ENCODE results near the gene TPI1. TPM values are rescaled to one million over a fixed set of nuclear protein-coding genes. Genes with fewer than 3 reads are reported as not detected.
"Not testable (repeated sequence)": the region's sequence is repeated elsewhere in the genome, so short reads cannot be mapped to it uniquely, and the experiment has no call there.

TPI1 gene
- total RNA-seq, 2 experiments from 2014 or later, result 918 to 1,035 TPM

DNA sequence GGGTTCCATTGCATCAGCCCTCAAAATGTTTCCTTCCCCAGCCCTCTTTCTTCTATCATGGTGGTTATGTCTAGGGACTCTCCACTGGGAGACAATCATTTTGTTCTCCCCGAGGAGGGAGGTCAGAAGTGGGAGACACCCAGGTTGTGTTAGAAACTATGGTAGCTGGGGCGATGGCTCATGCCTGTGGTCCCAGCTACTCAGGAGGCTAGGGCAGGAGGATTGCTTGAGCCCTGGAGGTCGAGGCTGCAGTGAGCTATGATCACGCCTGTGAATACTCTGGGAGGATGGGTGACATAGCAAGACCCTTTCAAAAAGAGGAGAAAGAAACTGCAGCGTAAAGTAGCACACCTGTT is 24.3 kb downstream of the TPI1 start:
- Mint-ChIP-seq H3K27me3 (no peaks in the 10 kb centered on the region), H3K4me1 (peaks cover 29% of the 10 kb centered on the region), H3K4me3 (peak overlapping the region; percentile 82), H3K36me3 (ENCODE audit: low read depth) (peaks cover 10% of the 10 kb centered on the region), H3K27ac (peak overlapping the region; percentile 92), H3K9me3 (no peaks in the 10 kb centered on the region)
- POLR2A ChIA-PET, result interaction anchor here (0.6 to 1.6 kb wide), 6 partner anchors 17 to 129 kb away, joined by 3 to 10 read pairs (median 5); partner anchors contain the start of genes C12orf57, RNU7-1, SPSB2 and USP5
- no peak for DNase-seq
- CTCF ChIA-PET, result interaction anchor here (0.6 to 4.0 kb wide), 42 partner anchors 8 to 440 kb away, joined by 3 to 42 read pairs (median 6); partner anchors contain the start of genes ATN1, C12orf57, C1RL and CDCA3

DNA sequence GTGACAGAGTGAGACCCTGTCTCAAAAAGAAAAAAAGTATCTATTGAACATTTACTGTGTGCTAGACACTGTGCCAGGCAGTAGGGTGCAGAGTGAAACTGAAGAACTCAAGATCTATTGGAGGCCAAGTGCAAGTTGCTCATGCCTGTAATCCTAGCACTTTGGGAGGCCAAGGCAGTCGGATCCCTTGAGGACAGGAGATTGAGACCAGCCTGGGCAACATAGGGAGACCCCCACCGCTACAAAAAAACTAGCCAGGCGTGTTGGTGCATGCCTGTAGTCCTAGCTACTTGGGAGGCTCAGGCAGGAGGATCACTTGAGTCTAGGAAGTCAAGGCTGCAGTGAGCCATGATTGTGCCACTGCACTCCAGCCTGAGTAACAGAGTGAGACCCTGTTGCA is 25.4 kb downstream of the TPI1 start:
- DNase-seq, H3K27me3 Mint-ChIP-seq, H3K9me3 Mint-ChIP-seq, H3K27ac Mint-ChIP-seq, POLR2A ChIA-PET: not testable (repeated sequence)
- peaks cover 10% of the 10 kb centered on the region for H3K36me3 Mint-ChIP-seq (ENCODE audit: low read depth)
- H3K4me1 Mint-ChIP-seq, result peaks cover 29% of the 10 kb centered on the region
- H3K4me3 Mint-ChIP-seq, result peak overlapping the region; percentile 82
- CTCF ChIA-PET, result interaction anchor here (2.0 to 4.0 kb wide), 6 partner anchors 10 to 33 kb away, joined by 17 to 42 read pairs (median 24); partner anchors contain the start of genes LRRC23 and SPSB2

DNA sequence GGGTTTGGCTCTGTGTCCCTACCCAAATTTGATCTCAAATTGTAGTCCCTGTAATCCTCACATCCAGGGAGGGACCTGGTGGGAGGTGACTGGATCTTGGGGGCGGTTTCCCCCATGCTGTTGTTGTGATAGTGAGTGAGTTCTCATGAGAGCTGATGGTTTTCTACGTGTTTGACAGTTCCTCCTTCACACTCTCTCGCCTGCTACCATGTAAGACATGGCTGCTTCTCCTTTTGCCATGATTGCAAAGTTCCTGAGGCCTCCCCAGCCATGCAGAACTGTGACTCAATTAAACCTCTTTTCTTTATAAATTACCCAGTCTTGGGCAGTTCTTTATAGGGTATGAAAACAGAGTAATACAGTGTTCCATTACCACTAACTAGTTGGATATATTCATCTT is 27.0 kb downstream of the TPI1 start:
- no peak overlapping the region for H3K27ac Mint-ChIP-seq
- H3K27me3 Mint-ChIP-seq, result no peaks in the 10 kb centered on the region
- ChIA-PET CTCF (interaction anchor here (0.6 to 4.0 kb wide), 3 partner anchors 8 to 172 kb away, joined by 3 to 25 read pairs (median 7); partner anchors contain the start of gene SPSB2), POLR2A (no interaction called here)
- no peaks in the 10 kb centered on the region for H3K9me3 Mint-ChIP-seq
- peaks cover 26% of the 10 kb centered on the region for H3K4me1 Mint-ChIP-seq
- H3K36me3 Mint-ChIP-seq (ENCODE audit: low read depth), result peaks cover 10% of the 10 kb centered on the region
- no peak for DNase-seq
- H3K4me3 Mint-ChIP-seq, result no peak overlapping the region

DNA sequence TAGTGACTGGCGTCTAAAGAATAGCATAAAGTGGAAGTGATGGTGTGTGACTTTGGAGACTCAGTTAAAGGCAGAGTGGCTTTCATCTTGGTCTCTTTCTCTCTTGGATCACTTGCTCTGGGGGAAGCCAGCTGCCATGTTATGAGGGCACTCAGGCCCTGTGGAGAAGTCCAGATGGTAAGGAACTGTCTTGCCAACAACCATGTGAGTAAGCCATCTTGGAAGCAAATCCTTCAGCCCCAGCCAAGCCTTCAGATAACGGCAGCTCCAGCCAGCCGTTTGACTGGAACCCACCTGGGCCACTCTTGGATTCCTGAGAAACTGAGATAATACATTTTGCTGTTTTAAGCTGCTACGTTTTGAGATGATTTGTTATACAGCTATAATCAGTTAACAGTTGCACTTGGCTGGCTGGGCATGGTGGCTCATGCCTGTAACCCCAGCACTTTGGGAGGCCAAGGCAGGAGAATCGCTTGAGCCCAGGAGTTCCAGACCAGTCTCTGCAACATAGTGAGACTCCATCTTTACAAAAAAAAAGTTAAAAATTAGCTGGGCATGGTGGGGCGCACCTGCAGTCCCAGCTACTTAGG is 29.6 kb downstream of the TPI1 start:
- H3K4me1 Mint-ChIP-seq, result peaks cover 19% of the 10 kb centered on the region
- H3K4me3 Mint-ChIP-seq, result no peak overlapping the region
- no peaks in the 10 kb centered on the region for H3K27me3 Mint-ChIP-seq
- H3K9me3 Mint-ChIP-seq, result no peaks in the 10 kb centered on the region
- no peak for DNase-seq
- H3K36me3 Mint-ChIP-seq (ENCODE audit: low read depth), result peaks cover 2% of the 10 kb centered on the region
- POLR2A ChIA-PET, result interaction anchor here (0.7 kb wide), 1 partner anchor 426 kb away, joined by 10 read pairs; no protein-coding TSS in a partner anchor
- H3K27ac Mint-ChIP-seq, result no peak overlapping the region
- CTCF ChIA-PET, result interaction anchor here (0.7 to 2.1 kb wide), 4 partner anchors 24 to 41 kb away, joined by 3 to 9 read pairs (median 4); partner anchors contain the start of gene SPSB2

DNA sequence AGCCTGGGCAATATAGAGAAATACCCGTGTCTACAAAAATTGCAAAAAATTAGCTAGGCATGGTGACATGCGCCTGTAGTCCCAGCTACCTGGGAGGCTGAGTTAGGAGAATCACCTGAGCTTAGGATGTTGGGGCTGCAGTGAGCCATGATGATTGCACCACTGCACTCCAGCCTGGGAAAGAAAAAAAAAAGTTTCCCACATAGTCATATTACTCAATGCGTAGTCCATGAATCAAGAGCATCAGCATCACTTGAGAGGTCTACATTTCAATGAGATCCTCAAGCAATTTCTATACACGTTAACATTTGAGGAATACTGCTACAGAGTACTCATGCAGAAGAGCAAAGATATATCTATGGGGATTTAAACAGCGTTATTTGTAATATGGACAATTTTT is 32.1 kb downstream of the TPI1 start:
- no peak overlapping the region for H3K4me3 Mint-ChIP-seq
- H3K36me3 Mint-ChIP-seq (ENCODE audit: low read depth), result no peaks in the 10 kb centered on the region
- ChIA-PET CTCF (interaction anchor here (0.8 to 2.4 kb wide), 3 partner anchors 8 to 57 kb away, joined by 3 to 17 read pairs (median 9); no protein-coding TSS in a partner anchor), POLR2A (no interaction called here)
- no peak for DNase-seq
- H3K27ac Mint-ChIP-seq, result no peak overlapping the region
- H3K9me3 Mint-ChIP-seq, result no peaks in the 10 kb centered on the region
- H3K4me1 Mint-ChIP-seq, result peaks cover 12% of the 10 kb centered on the region
- no peaks in the 10 kb centered on the region for H3K27me3 Mint-ChIP-seq

DNA sequence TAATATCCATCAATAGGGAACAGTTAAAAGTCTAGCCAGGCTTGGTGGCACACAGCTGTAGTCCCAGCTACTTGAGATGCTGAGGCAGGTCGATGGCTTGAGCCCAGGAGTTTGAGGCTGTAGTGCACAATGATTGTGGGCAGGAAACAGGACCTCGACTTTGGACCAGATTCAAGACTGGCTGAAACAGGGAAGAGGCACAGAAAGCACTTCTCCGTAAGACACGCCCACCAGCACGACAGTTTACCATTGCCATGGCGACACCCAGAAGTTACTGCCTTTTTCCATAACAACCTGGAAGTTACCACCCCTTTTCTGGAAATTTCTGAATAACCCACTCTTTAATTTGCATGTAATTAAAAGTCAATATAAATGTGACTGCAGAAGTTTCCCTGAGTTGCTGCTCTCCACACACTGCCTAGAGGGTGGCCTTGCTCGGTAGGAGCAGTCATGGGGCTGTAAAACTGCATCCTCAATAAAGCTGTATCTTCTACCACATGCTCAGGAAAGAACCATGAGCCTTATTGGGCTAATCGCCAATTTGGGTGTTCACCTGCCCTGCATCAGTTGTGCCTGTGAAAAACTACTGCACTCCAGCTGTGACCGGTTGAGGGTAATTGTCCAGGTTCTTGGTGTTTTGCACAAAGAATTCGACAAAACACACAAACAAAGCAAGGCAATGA is 32.6 kb downstream of the TPI1 start:
- DNase-seq, result no peak
- peaks cover 12% of the 10 kb centered on the region for H3K4me1 Mint-ChIP-seq
- no peaks in the 10 kb centered on the region for H3K36me3 Mint-ChIP-seq (ENCODE audit: low read depth)
- H3K27me3 Mint-ChIP-seq, result no peaks in the 10 kb centered on the region
- H3K4me3 Mint-ChIP-seq, result no peak overlapping the region
- no peaks in the 10 kb centered on the region for H3K9me3 Mint-ChIP-seq
- ChIA-PET POLR2A (interaction anchor here (0.7 kb wide), 1 partner anchor 58 kb away, joined by 3 read pairs; no protein-coding TSS in a partner anchor), CTCF (interaction anchor here (0.6 to 2.4 kb wide), 4 partner anchors 9 to 56 kb away, joined by 3 to 17 read pairs (median 6); no protein-coding TSS in a partner anchor)
- no peak overlapping the region for H3K27ac Mint-ChIP-seq

DNA sequence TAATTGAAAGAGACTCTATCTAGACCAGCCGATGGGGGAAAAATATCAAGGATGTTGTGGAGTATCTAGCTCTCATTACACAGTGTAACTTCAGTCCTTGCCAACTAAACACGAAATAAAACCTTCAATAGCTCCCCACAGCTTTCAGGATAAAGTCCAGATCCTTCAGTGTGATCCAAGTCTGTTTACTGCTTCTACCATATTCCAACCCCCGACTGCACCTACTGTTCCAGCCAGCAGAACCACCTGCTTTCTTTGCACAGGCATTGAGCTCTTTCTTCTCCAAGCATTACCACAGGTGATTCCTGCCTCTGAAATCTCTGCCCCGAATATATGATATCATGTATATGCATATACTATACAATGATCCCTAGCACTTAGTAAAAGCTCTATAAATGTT is 35.1 kb downstream of the TPI1 start:
- no peak overlapping the region for H3K4me3 Mint-ChIP-seq
- POLR2A ChIA-PET, result no interaction called here
- H3K4me1 Mint-ChIP-seq, result peaks cover 12% of the 10 kb centered on the region
- CTCF ChIA-PET, result interaction anchor here (1.0 to 2.7 kb wide), 3 partner anchors 9 to 10 kb away, joined by 3 to 25 read pairs (median 4); no protein-coding TSS in a partner anchor
- no peak for DNase-seq
- no peaks in the 10 kb centered on the region for H3K36me3 Mint-ChIP-seq (ENCODE audit: low read depth)
- no peaks in the 10 kb centered on the region for H3K9me3 Mint-ChIP-seq
- no peak overlapping the region for H3K27ac Mint-ChIP-seq
- no peaks in the 10 kb centered on the region for H3K27me3 Mint-ChIP-seq

DNA sequence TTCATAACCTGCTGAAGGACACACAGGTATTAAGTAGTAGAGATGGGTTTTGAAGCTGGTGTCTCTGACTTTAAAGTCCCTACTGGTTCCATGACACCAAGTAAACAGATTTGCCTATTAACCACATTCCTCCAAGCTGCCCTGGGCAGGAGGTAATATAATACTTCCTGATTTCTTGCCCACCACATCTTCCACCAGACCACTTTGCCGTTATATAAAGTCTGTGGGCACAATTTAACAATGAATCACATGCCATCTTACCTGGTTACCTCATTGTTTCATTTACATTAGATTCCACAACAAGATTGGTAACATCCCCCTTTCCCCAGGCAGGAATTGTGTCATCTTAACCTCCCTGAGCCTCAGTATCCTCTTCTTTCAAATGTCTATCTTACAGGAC is 36.4 kb downstream of the TPI1 start:
- POLR2A ChIA-PET, result interaction anchor here (0.6 kb wide), 1 partner anchor 346 kb away, joined by 4 read pairs; no protein-coding TSS in a partner anchor
- peaks cover 12% of the 10 kb centered on the region for H3K4me1 Mint-ChIP-seq

DNA sequence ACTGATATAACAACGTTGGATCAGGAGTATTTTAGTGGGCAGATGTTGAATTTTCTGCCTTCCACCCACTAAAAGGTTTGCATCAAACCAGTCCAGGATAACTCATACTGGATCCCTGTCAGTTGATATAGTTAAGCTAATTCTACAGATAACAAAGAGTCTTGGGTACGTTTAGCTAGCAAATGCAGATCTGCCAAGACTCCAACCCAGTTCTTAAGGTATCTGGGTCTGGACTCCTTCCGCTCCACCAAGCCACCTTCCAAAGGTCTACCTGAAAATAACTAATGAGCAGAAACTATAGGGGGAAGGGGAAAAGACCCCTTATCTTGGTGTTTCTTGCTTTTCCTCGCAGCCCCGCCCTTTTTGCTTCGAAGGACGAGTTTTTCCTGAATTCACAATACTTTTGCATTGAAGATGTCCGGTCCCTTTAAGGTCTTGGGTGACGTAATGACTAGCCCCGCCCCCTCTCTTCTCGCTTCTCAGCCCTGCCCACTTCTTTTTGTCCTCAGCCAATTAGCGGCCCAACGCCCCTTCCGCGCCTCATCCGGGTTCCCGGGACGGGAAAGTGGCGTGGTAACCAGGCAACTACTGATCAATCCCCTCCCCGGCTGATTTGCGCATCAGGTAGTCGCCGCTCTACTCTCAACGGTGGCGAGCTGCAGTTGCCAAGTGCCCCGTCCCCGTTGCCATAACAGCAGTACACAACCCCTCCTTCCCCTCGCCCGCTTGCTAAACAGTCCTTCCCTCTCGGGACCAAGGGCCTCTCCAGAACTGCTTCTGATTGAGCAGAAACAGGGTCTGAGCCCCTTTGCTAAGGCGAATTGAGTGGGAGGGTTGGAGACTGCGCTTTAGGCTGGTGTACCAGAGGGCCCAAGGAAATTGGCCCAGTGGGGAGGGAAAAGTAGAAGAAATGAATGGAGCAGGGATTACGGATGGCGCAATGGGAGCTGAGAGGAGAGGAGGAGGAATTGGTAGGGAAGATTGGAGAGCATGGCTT is 37.2 kb downstream of the TPI1 start, which contains the start of gene LRRC23:
TSS of gene LRRC23 (plus strand) at position 543 of the 997 bp plus-strand sequence. CDS start 812 bp downstream, outside the sequence.
- ChIA-PET POLR2A (no interaction called here), CTCF (interaction anchor here (1.1 to 5.6 kb wide), 5 partner anchors 13 to 35 kb away, joined by 5 to 31 read pairs (median 11); partner anchors contain the start of gene SPSB2)
- Mint-ChIP-seq H3K27me3 (no peaks in the 10 kb centered on the region), H3K27ac (no peak within 1 kb of the TSS), H3K36me3 (ENCODE audit: low read depth) (no peaks in the 10 kb centered on the region), H3K4me1 (peaks cover 11% of the 10 kb centered on the region), H3K4me3 (no peak within 1 kb of the TSS), H3K9me3 (no peaks in the 10 kb centered on the region)
- peak; percentile 99 for DNase-seq

More for the DNA sequence above, 36.4 kb downstream of the TPI1 start:
- no peak for DNase-seq
- Mint-ChIP-seq H3K27ac (no peak overlapping the region), H3K4me3 (no peak overlapping the region), H3K36me3 (ENCODE audit: low read depth) (no peaks in the 10 kb centered on the region), H3K27me3 (no peaks in the 10 kb centered on the region), H3K9me3 (no peaks in the 10 kb centered on the region)
- CTCF ChIA-PET, result interaction anchor here (2.7 to 5.6 kb wide), 3 partner anchors 11 to 31 kb away, joined by 11 to 31 read pairs (median 25); partner anchors contain the start of gene SPSB2

DNA sequence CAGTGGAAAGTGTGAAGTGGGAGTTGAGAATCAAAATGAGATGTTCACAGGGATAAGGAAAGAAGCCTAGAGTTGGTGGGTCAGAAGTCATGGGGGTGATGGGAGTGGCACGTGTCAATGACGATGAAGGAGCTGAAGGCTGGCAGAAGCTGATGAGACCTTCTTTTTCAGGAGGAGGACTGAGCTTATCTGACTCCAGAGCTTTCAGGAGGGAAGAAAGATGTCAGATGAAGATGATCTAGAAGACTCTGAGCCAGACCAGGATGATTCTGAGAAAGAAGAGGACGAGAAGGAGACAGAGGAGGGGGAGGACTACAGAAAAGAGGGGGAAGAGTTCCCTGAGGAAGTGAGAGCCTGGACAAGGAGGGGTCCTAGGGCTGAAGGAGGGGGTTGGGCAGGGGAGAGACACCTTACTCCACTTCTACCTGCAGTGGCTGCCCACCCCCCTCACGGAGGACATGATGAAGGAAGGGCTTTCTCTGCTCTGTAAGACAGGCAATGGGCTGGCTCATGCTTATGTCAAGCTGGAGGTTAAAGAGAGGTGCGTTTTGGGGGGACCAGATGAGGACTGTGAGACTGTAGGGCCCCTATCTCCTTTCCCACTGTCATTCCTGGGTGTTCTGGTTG is 38.2 kb downstream of the TPI1 start:
- no peaks in the 10 kb centered on the region for H3K27me3 Mint-ChIP-seq
- no peak overlapping the region for H3K4me3 Mint-ChIP-seq
- CTCF ChIA-PET, result interaction anchor here (1.1 to 5.6 kb wide), 7 partner anchors 9 to 36 kb away, joined by 3 to 31 read pairs (median 6); partner anchors contain the start of genes ENO2 and SPSB2
- no peaks in the 10 kb centered on the region for H3K9me3 Mint-ChIP-seq
- H3K4me1 Mint-ChIP-seq, result peaks cover 4% of the 10 kb centered on the region
- H3K27ac Mint-ChIP-seq, result no peak overlapping the region
- DNase-seq, result no peak
- H3K36me3 Mint-ChIP-seq (ENCODE audit: low read depth), result no peaks in the 10 kb centered on the region
- POLR2A ChIA-PET, result no interaction called here

DNA sequence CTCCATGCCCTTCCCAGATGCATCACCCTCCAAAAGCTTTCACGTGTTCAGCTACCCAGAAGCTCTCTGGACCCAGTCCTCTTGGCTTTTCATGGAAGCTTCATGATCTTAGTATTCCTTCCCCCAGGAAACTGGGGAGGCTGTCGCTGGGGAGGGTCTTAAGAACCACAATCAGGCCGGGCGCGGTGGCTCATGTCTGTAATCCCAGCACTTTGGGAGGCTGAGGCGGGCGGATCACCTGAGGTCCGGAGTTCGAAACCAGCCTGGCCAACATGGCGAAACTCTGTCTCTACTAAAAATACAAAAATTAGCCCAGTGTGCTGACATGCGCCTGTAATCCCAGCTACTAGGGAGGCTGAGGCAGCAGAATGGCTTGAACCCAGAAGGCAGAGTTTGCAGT is 40.8 kb downstream of the TPI1 start:
- DNase-seq; H3K27ac Mint-ChIP-seq; H3K9me3 Mint-ChIP-seq; H3K36me3 Mint-ChIP-seq (ENCODE audit: low read depth); H3K4me3 Mint-ChIP-seq; H3K27me3 Mint-ChIP-seq; H3K4me1 Mint-ChIP-seq: not testable (repeated sequence)
- ChIA-PET CTCF (interaction anchor here (0.6 to 5.6 kb wide), 10 partner anchors 8 to 205 kb away, joined by 3 to 31 read pairs (median 6); partner anchors contain the start of genes PTMS and SPSB2), POLR2A (interaction anchor here (1.1 kb wide), 2 partner anchors 9 to 16 kb away, joined by 3 to 4 read pairs; no protein-coding TSS in a partner anchor)

Data from activated CD4-positive, alpha-beta T cell treated with anti-CD3 and anti-CD28 coated beads, Interleukin-2, amount 10 ng/mL, durations not matched to agents 7 days and 5 days (primary cell).